SU-DHL-6 (cell line): ENCODE results near the gene ZBTB16.

Experiments used
- H2AFZ ChIP-seq: fragments of 200-600 bp; sonication (generic); 2 replicates; pipeline ENCODE4 v1.6.1; 2014; ENCODE audit warnings: low read depth, mild to moderate bottlenecking, moderate library complexity, mixed read lengths, antibody characterized with exemption, low read length; ENCODE audit not compliant: severe bottlenecking
- H3F3A ChIP-seq: fragments of 200-600 bp; shearing (Covaris generic); 2 replicates; pipeline ENCODE4 v1.6.0; 2016; ENCODE audit warnings: antibody characterized with exemption, mild to moderate bottlenecking; ENCODE audit not compliant: insufficient read depth
- H3K27ac ChIP-seq: fragments of 200-600 bp; sonication (generic); 2 replicates; pipeline ENCODE4 v1.5.1; 2016; ENCODE audit warnings: low read depth, mild to moderate bottlenecking, low read length, moderate library complexity, mixed read lengths
- H3K27me3 ChIP-seq: fragments of 200-600 bp; sonication (generic), shearing (Covaris generic); 2 replicates; pipeline ENCODE4 v1.6.0; 2014; ENCODE audit warnings: mild to moderate bottlenecking, low read length
- H3K36me3 ChIP-seq: fragments of 200-600 bp; sonication (generic); 2 replicates; pipeline ENCODE4 v1.6.1; 2014; ENCODE audit warnings: mild to moderate bottlenecking, low read length, mixed read lengths
- H3K4me2 ChIP-seq: fragments of 300-600, 200-600 bp; shearing (Covaris generic), sonication (generic); 2 replicates; pipeline ENCODE4 v1.6.0; 2014; ENCODE audit warnings: low read length, low read depth, mild to moderate bottlenecking; ENCODE audit not compliant: poor library complexity, severe bottlenecking
- H3K4me3 ChIP-seq: fragments of 200-600 bp; sonication (generic); 2 replicates; pipeline ENCODE4 v1.5.1; 2014; ENCODE audit warnings: antibody characterized with exemption, low read length, mild to moderate bottlenecking, mixed read lengths; ENCODE audit not compliant: insufficient read depth, poor library complexity, severe bottlenecking
- H3K79me2 ChIP-seq: fragments of 200-600 bp; sonication (generic); 2 replicates; pipeline ENCODE4 v1.6.1; 2014; ENCODE audit warnings: mild to moderate bottlenecking, low read length, moderate library complexity; ENCODE audit not compliant: insufficient read depth
- H3K9ac ChIP-seq: fragments of 200-600 bp; sonication (generic); 2 replicates; pipeline ENCODE4 v1.7.0; 2014; ENCODE audit warnings: mild to moderate bottlenecking, low read length
- H3K9me2 ChIP-seq: fragments of 200-600 bp; sonication (generic); replicated peaks from 2 replicates; pipeline ENCODE4 v1.6.1; 2014; ENCODE audit warnings: low read length; ENCODE audit not compliant: insufficient read depth
- H3K9me3 ChIP-seq: fragments of 200-600 bp; sonication (generic); 2 replicates; pipeline ENCODE4 v1.6.1; 2014; ENCODE audit warnings: low read length, mixed read lengths; ENCODE audit not compliant: insufficient read depth
- H4K20me1 ChIP-seq: fragments of 200-600 bp; sonication (generic); 2 replicates; pipeline ENCODE4 v1.6.1; 2014; ENCODE audit warnings: low read depth, mild to moderate bottlenecking, antibody characterized with exemption, low read length, moderate library complexity, mixed read lengths
- EZH2phosphoT487 ChIP-seq: fragments of 200-600 bp; sonication (generic), shearing (Covaris generic); conservative IDR thresholded peaks from 2 replicates; pipeline ENCODE4 v1.6.1; 2018; ENCODE audit warnings: mild to moderate bottlenecking, antibody characterized with exemption, low read length, moderate library complexity, mixed read lengths
- TF ChIP-seq, protein P1 (sequence below): fragments of 200-600 bp; sonication (generic); IDR thresholded peaks from one replicate; pipeline ENCODE4 v1.5.1; 2017; ENCODE audit warnings: antibody characterized with exemption, mild to moderate bottlenecking, low read length, moderate library complexity; ENCODE audit not compliant: insufficient read depth, poor library complexity, severe bottlenecking

ZBTB16 gene

DNA sequence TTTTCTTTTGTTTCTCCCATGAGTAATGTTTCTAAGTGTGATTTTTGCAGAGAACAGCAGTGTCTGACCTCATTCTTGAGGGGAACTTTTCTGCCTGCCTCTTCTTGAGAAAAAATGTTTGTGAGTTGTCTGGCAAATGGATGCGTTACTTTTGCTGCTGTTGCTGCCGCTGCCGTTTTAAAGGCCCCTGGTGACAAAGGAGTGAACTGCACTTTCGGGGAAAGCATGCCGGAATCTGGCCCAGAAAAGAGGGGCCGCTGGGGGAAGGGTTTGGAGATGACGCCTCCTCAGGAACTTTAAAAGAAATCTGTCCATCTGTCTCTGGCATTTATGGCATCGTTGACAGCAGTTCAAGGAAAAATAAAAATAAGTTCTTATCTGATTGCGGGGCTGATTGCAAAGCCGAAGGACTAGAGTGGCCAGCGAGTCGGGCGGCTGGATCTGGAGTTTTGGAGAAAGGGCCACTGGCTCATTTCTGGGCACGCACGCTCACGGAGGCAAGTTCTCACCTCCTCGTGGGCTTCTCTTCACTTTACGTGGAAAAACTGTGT is 16.5 kb downstream of the ZBTB16 start:
- H4K20me1 ChIP-seq: no peaks in the 10 kb centered on the region
- no peaks in the 10 kb centered on the region for H3K27me3 ChIP-seq
- no peak overlapping the region for H3K9ac ChIP-seq
- H3K9me2 ChIP-seq: no peaks in the 10 kb centered on the region
- H3K9me3 ChIP-seq: no peaks in the 10 kb centered on the region
- no peak overlapping the region for H2AFZ ChIP-seq
- H3K4me3 ChIP-seq: no peak overlapping the region
- no peak overlapping the region for H3K4me2 ChIP-seq
- H3K27ac ChIP-seq: no peak overlapping the region
- TF ChIP-seq, protein P1, sequence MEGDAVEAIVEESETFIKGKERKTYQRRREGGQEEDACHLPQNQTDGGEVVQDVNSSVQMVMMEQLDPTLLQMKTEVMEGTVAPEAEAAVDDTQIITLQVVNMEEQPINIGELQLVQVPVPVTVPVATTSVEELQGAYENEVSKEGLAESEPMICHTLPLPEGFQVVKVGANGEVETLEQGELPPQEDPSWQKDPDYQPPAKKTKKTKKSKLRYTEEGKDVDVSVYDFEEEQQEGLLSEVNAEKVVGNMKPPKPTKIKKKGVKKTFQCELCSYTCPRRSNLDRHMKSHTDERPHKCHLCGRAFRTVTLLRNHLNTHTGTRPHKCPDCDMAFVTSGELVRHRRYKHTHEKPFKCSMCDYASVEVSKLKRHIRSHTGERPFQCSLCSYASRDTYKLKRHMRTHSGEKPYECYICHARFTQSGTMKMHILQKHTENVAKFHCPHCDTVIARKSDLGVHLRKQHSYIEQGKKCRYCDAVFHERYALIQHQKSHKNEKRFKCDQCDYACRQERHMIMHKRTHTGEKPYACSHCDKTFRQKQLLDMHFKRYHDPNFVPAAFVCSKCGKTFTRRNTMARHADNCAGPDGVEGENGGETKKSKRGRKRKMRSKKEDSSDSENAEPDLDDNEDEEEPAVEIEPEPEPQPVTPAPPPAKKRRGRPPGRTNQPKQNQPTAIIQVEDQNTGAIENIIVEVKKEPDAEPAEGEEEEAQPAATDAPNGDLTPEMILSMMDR: no peak
- no peak for TF ChIP-seq EZH2phosphoT487
- H3K36me3 ChIP-seq: no peaks in the 10 kb centered on the region
- no peaks in the 10 kb centered on the region for H3F3A ChIP-seq
- no peaks in the 10 kb centered on the region for H3K79me2 ChIP-seq

DNA sequence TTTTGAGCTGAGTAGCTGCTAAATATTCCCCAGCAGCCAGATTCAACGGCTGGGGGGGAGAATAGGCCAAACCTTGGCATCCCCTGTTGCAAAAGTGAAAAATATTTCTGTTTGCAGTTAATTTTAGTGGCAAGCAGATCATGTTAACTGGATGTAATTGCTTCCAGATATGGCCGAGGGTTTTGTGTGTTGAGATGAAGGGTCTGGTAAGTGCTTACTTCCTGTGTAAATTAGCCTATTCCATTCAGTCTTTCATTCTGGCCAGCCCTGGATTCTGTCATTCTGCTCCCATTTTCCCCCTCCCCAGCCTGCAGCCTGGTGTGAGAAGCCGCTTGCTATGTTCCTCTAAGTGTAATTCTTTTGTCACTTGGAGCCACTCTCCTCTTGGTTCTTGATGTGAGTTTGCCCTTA is 17.4 kb downstream of the ZBTB16 start:
- Histone ChIP-seq H3K9me3 (no peaks in the 10 kb centered on the region), H3K27ac (no peak overlapping the region)

DNA sequence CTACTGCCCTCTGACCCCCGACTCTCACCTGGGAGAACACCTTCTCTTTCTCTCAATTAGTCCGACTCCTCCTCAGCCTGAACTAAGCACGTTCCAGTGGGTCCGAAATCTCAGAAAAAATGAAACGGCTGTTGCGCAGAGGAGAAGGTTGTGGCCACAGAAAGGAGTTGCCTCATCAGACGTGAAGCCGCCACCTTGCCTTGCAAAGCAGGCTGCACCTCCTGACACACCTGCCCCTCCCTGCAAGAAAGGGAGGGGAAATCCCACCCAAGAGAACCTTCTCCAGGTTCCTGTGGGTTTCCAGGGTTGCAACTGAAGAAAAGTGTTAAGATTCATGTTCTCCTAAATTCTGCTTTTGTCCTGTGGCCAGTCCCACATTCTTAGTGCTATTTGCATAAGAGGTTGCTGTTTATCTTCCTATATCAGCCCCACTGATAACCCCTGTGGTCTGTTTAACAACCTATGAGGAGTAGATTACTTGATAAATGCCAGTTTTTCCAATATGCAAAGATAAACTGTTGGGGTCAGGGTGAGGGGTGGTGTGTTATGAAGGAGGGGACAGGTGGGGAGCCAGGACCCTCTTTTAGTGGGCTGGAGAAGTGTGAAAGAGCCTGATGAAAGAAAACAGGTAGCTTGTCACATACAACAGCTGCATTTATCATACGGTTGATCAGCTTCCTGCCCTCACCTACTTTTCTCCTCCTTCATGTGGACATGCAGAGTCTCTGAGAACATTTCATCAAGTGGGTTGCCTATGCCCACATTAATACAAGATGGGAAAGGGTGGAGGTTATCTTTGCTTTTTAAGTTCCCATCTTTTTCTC is 18.2 kb downstream of the ZBTB16 start:
- H3K4me3 ChIP-seq: no peak overlapping the region

More for the DNA sequence above, 17.4 kb downstream of the ZBTB16 start:
- no peak overlapping the region for H3K4me3 ChIP-seq
- no peaks in the 10 kb centered on the region for H3K27me3 ChIP-seq
- no peak overlapping the region for H3K4me2 ChIP-seq
- H2AFZ ChIP-seq: no peak overlapping the region
- TF ChIP-seq EZH2phosphoT487: no peak
- TF ChIP-seq, protein P1: no peak
- no peaks in the 10 kb centered on the region for H3K36me3 ChIP-seq
- H3K79me2 ChIP-seq: no peaks in the 10 kb centered on the region
- no peaks in the 10 kb centered on the region for H3F3A ChIP-seq
- H3K9ac ChIP-seq: no peak overlapping the region
- H4K20me1 ChIP-seq: no peaks in the 10 kb centered on the region
- H3K9me2 ChIP-seq: no peaks in the 10 kb centered on the region

More for the DNA sequence above, 18.2 kb downstream of the ZBTB16 start:
- Histone ChIP-seq H3K9me2 (no peaks in the 10 kb centered on the region), H3K4me2 (no peak overlapping the region), H3K27me3 (no peaks in the 10 kb centered on the region), H3K79me2 (no peaks in the 10 kb centered on the region), H3K9ac (no peak overlapping the region), H3K27ac (no peak overlapping the region), H3K36me3 (no peaks in the 10 kb centered on the region), H3F3A (no peaks in the 10 kb centered on the region), H3K9me3 (no peaks in the 10 kb centered on the region), H2AFZ (no peak overlapping the region), H4K20me1 (no peaks in the 10 kb centered on the region)
- no peak for TF ChIP-seq EZH2phosphoT487
- TF ChIP-seq, protein P1: no peak
